Motor neuron (in vitro differentiated cells): ENCODE results near the gene FAM184B. TPM values are rescaled to one million over a fixed set of nuclear protein-coding genes. Genes with fewer than 3 reads are reported as not detected.

Experiments used
- ATAC-seq, 8 experiments: fragments of 200-7000 bp; cut with Tn5 transposase; replicated peaks in 6 of 8; 2 replicates each; pipeline ENCODE4 v1.8.0; 2021; ENCODE audit warnings: mild to moderate bottlenecking in 8 of 8, moderate library complexity in 8 of 8
- H3K27ac ChIP-seq, 2 donors: fragments of 250-450 bp; sonication (Bioruptor Pico); 2 replicates each; pipeline ENCODE4 v1.9.0; 2021; ENCODE audit warnings: antibody characterized with exemption in 2 of 2, mild to moderate bottlenecking in 2 of 2, moderate library complexity in 1 of 2
- H3K4me1 ChIP-seq, 2 donors: fragments of 250-450 bp; sonication (Bioruptor Pico); replicated peaks in 1 of 2; 2 replicates each; pipeline ENCODE4 v1.6.1; 2021; ENCODE audit warnings: antibody characterized with exemption in 2 of 2, mild to moderate bottlenecking in 2 of 2, moderate library complexity in 1 of 2
- H3K4me3 ChIP-seq, 5 donors: fragments of 250-450 bp; sonication (Bioruptor Pico); 2 replicates each; pipeline ENCODE4 v1.9.0; 2021; ENCODE audit warnings: antibody characterized with exemption in 5 of 5, mild to moderate bottlenecking in 5 of 5, moderate library complexity in 4 of 5
- WGBS, 10 experiments: fragments of 450-650 bp; shearing (Covaris generic); methylation state at CpG; one replicate each; pipeline ENCODE4 v1.0.0; 2022; 5-methylcytosine and 5-hydroxymethylcytosine counted together
- in situ Hi-C, 9 experiments: fragments of 400-800 bp; cut with MboI; loops; one replicate each; pipeline ENCODE4 v1.15.0; 2021; ENCODE audit warnings: low sequenced_read_pairs in 9 of 9, low pct_unique_long_range_greater_than_20kb in 2 of 9; ENCODE audit not compliant: unreplicated experiment in 9 of 9
- total RNA-seq, 8 experiments: library from RNA; unstranded; fragments of 300-600 nt; gene quantifications; 2 replicates each; pipeline versions ENCODE4 v1.2.3 to v1.2.4, GENCODE V29; 2022

FAM184B gene
- total RNA-seq, 8 experiments from 2014 or later, result 0.21 to 3.2 (median 0.64) TPM; not detected in 1

GRCh38 chr4:17708992-17709762, 72.2 kb downstream of the FAM184B start:
- 29 to 90% (median 67%) methylated on average over 1 to 14 of the region's 36 CpGs; no CpG with 5 or more reads in 3 of the 10 experiments for WGBS, 10 experiments
- in situ Hi-C loops, result no loop called here
- Histone ChIP-seq H3K4me3 (no peak overlapping the region), H3K4me1 (no peaks in the 10 kb centered on the region), H3K27ac (no peak overlapping the region)
- ATAC-seq, result peak in 1 of 8 experiments; percentile 33

- in situ Hi-C loops, result no loop called here
- WGBS, 10 experiments, result 25 to 100% (median 60%) methylated on average over 1 to 2 of the region's 2 CpGs; no CpG with 5 or more reads in 6 of the 10 experiments
- no peak for ATAC-seq
- H3K4me3 ChIP-seq, result no peak overlapping the region
- no peak overlapping the region for H3K27ac ChIP-seq
- H3K4me1 ChIP-seq, result peaks cover 0 to 5% of the 10 kb centered on the region in 2 donors
Measured at GRCh38 chr4:17707671-17708070, 73.8 kb downstream of the FAM184B start.

GRCh38 chr4:17705107-17705506, 76.3 kb downstream of the FAM184B start:
- H3K4me1 ChIP-seq, result peaks cover 3 to 11% of the 10 kb centered on the region in 2 donors
- in situ Hi-C loops, result no loop called here
- 25 to 100% (median 58%) methylated on average over 1 to 2 of the region's 2 CpGs; no CpG with 5 or more reads in 2 of the 10 experiments for WGBS, 10 experiments
- no peak overlapping the region for H3K27ac ChIP-seq
- no peak overlapping the region for H3K4me3 ChIP-seq
- ATAC-seq, result no peak

- WGBS, 10 experiments, result 56 to 100% (median 84%) methylated on average over 1 to 5 of the region's 6 CpGs; no CpG with 5 or more reads in 2 of the 10 experiments
Measured at GRCh38 chr4:17704020-17704650, 77.3 kb downstream of the FAM184B start.

GRCh38 chr4:17702641-17703040, 78.8 kb downstream of the FAM184B start:
- in situ Hi-C loops, result no loop called here
- peak in 3 of 8 experiments; percentile 32 to 65 (median 38) for ATAC-seq
- Histone ChIP-seq H3K4me3 (no peak overlapping the region), H3K4me1 (peaks cover 3 to 11% of the 10 kb centered on the region in 2 donors), H3K27ac (no peak overlapping the region)
- 0 to 100% (median 46%) methylated on average over 1 to 4 of the region's 5 CpGs for WGBS, 10 experiments

More at GRCh38 chr4:17704020-17704650, 77.3 kb downstream of the FAM184B start:
- in situ Hi-C loops, result no loop called here
- Histone ChIP-seq H3K4me3 (no peak overlapping the region), H3K4me1 (peaks cover 3 to 11% of the 10 kb centered on the region in 2 donors), H3K27ac (no peak overlapping the region)
- peak in 1 of 8 experiments; percentile 21 for ATAC-seq

GRCh38 chr4:17701882-17702281, 79.5 kb downstream of the FAM184B start:
- in situ Hi-C loops, result no loop called here
- H3K4me1 ChIP-seq, result peaks cover 3 to 11% of the 10 kb centered on the region in 2 donors
- H3K4me3 ChIP-seq, result no peak overlapping the region
- H3K27ac ChIP-seq, result no peak overlapping the region
- 66 to 100% (median 94%) methylated on average over 1 to 4 of the region's 4 CpGs; no CpG with 5 or more reads in 3 of the 10 experiments for WGBS, 10 experiments
- no peak for ATAC-seq

GRCh38 chr4:17701138-17701839, 80.1 kb downstream of the FAM184B start:
- Histone ChIP-seq H3K4me1 (peaks cover 3 to 11% of the 10 kb centered on the region in 2 donors), H3K27ac (no peak overlapping the region), H3K4me3 (no peak overlapping the region)
- in situ Hi-C loops, result no loop called here
- peak in 3 of 8 experiments; percentile 46 to 98 (median 48) for ATAC-seq
- WGBS, 10 experiments, result 19 to 100% (median 60%) methylated on average over 1 to 8 of the region's 8 CpGs; no CpG with 5 or more reads in 1 of the 10 experiments

GRCh38 chr4:17699380-17699779, 82.0 kb downstream of the FAM184B start:
- in situ Hi-C loops, result no loop called here
- 21 to 100% (median 67%) methylated on average over 1 to 2 of the region's 2 CpGs for WGBS, 10 experiments
- Histone ChIP-seq H3K4me1 (peaks cover 3 to 11% of the 10 kb centered on the region in 2 donors), H3K27ac (no peak overlapping the region), H3K4me3 (no peak overlapping the region)
- ATAC-seq, result no peak

GRCh38 chr4:17698116-17698515, 83.3 kb downstream of the FAM184B start:
- peaks cover 3 to 11% of the 10 kb centered on the region in 2 donors for H3K4me1 ChIP-seq
- in situ Hi-C loops, result no loop called here
- no peak overlapping the region for H3K4me3 ChIP-seq
- ATAC-seq, result no peak
- H3K27ac ChIP-seq, result no peak overlapping the region
- WGBS, 10 experiments, result 20 to 100% (median 77%) methylated on average over 2 to 4 of the region's 4 CpGs; no CpG with 5 or more reads in 1 of the 10 experiments

GRCh38 chr4:17695341-17695740, 86.1 kb downstream of the FAM184B start:
- no peak for ATAC-seq
- WGBS, 10 experiments, result 80 to 100% methylated on average over 1 of the region's 3 CpGs; no CpG with 5 or more reads in 8 of the 10 experiments
- Histone ChIP-seq H3K27ac (no peak overlapping the region), H3K4me3 (no peak overlapping the region), H3K4me1 (no peaks in the 10 kb centered on the region)
- in situ Hi-C loops, result no loop called here

GRCh38 chr4:17694552-17694951, 86.9 kb downstream of the FAM184B start:
- in situ Hi-C loops, result no loop called here
- Histone ChIP-seq H3K27ac (no peak overlapping the region), H3K4me1 (no peaks in the 10 kb centered on the region), H3K4me3 (no peak overlapping the region)
- WGBS, 10 experiments, result 0 to 89% (median 20%) methylated on average over 1 of the region's 1 CpG; no CpG with 5 or more reads in 3 of the 10 experiments
- ATAC-seq, result no peak

- H3K4me1 ChIP-seq, result peaks cover 10 to 12% of the 10 kb centered on the region in 2 donors
- in situ Hi-C loops, result no loop called here
- no peak overlapping the region for H3K4me3 ChIP-seq
- ATAC-seq, result no peak
- 100% methylated on average over 1 of the region's 1 CpG; no CpG with 5 or more reads in 6 of the 10 experiments for WGBS, 10 experiments
- no peak overlapping the region for H3K27ac ChIP-seq
Measured at GRCh38 chr4:17690898-17691297, 90.5 kb downstream of the FAM184B start.

- no peak for ATAC-seq
- in situ Hi-C loops, result no loop called here
- 13 to 92% (median 71%) methylated on average over 1 to 5 of the region's 5 CpGs; no CpG with 5 or more reads in 4 of the 10 experiments for WGBS, 10 experiments
Measured at GRCh38 chr4:17690135-17690534, 91.3 kb downstream of the FAM184B start.

More at GRCh38 chr4:17690135-17690534, 91.3 kb downstream of the FAM184B start:
- peaks cover 10 to 12% of the 10 kb centered on the region in 2 donors for H3K4me1 ChIP-seq
- no peak overlapping the region for H3K4me3 ChIP-seq
- H3K27ac ChIP-seq, result no peak overlapping the region
